ENCODE data around the gene SASH1. TPM values are rescaled to one million over a fixed set of nuclear protein-coding genes. Genes with fewer than 3 reads are reported as not detected.
A peak's percentile ranks its signal among the peaks of the same experiment; 100 is the strongest.

SASH1 gene
- total RNA-seq, 1 experiment from 2014 or later, result 33.2 TPM

DNA sequence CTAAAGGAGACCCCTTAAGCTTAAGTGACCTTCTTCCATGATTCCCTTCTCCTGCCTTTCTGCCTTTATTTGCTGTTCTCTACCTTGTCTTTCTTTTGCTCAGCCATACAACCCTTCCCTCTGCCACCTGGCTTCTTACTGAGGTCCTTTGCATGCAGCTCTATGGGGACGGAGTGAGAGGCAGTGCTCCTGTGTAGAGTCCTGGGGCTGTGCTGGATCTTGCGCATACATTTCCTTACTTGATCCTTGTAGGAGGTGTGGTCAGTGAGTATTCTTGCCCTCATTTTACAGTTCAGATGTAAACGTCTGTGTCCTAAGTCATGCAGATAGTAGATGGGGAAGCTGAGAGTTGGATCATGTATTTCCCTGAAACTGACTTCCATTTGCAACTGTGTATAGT is 5.7 kb downstream of the SASH1 start:
- H3K27ac ChIP-seq (ENCODE audit: insufficient read length, low read depth, low read length), result no peak overlapping the region
- peaks cover 0 to 6% (median 0%) of the 10 kb centered on the region in 3 experiments; a peak in 3 of 7 replicates for H3K36me3 Mint-ChIP-seq (ENCODE audit: insufficient read depth in 1 of 3, low read depth in 3 of 3)
- no peaks in the 10 kb centered on the region for H3K27me3 ChIP-seq (ENCODE audit: insufficient read depth, low read length)
- no peaks in the 10 kb centered on the region for H3K79me1 ChIP-seq (ENCODE audit: insufficient read depth, low read depth, low read length, poor library complexity, severe bottlenecking)
- no peak overlapping the region for H2BK15ac ChIP-seq (ENCODE audit: low read depth, low read length)
- no peaks in the 10 kb centered on the region for H4K20me1 ChIP-seq (ENCODE audit: control insufficient read depth, insufficient read depth, insufficient read length)
- H4K8ac ChIP-seq (replicated peaks; ENCODE audit: insufficient read length, low read depth, low read length), result no peak overlapping the region
- no peak overlapping the region for H3T11ph ChIP-seq (ENCODE audit: low read length)
- H3K9ac ChIP-seq (ENCODE audit: extremely low read depth, insufficient read length, low read length), result no peak overlapping the region
- H2AFZ ChIP-seq (ENCODE audit: low read length), result no peak overlapping the region
- H3K23ac ChIP-seq (ENCODE audit: insufficient read length, low read depth, low read length), result no peak overlapping the region
- peaks cover 19% of the 10 kb centered on the region for H3K4me1 ChIP-seq (ENCODE audit: insufficient read depth, low read length)
- no peak overlapping the region for H2BK5ac ChIP-seq (ENCODE audit: insufficient read length, low read length)
- peaks cover 10% of the 10 kb centered on the region for H3K23me2 ChIP-seq (ENCODE audit: insufficient read length, low read depth, low read length, poor library complexity, severe bottlenecking)
- H3K4ac ChIP-seq (ENCODE audit: low read depth, low read length), result no peak overlapping the region
- peak; percentile 45 for DNase-seq
- WGBS (ENCODE audit: extremely low coverage, insufficient read length, low lambda C conversion rate), result no CpG with 5 or more reads among the region's 3 CpGs
- TF ChIP-seq, protein P1, sequence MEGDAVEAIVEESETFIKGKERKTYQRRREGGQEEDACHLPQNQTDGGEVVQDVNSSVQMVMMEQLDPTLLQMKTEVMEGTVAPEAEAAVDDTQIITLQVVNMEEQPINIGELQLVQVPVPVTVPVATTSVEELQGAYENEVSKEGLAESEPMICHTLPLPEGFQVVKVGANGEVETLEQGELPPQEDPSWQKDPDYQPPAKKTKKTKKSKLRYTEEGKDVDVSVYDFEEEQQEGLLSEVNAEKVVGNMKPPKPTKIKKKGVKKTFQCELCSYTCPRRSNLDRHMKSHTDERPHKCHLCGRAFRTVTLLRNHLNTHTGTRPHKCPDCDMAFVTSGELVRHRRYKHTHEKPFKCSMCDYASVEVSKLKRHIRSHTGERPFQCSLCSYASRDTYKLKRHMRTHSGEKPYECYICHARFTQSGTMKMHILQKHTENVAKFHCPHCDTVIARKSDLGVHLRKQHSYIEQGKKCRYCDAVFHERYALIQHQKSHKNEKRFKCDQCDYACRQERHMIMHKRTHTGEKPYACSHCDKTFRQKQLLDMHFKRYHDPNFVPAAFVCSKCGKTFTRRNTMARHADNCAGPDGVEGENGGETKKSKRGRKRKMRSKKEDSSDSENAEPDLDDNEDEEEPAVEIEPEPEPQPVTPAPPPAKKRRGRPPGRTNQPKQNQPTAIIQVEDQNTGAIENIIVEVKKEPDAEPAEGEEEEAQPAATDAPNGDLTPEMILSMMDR (conservative IDR thresholded peaks at IDR 0.05), result no peak
- no peaks in the 10 kb centered on the region for H3K9me3 ChIP-seq (ENCODE audit: control insufficient read depth, low read depth, low read length)
- peak overlapping the region; percentile 23 for H3K4me2 ChIP-seq (ENCODE audit: insufficient read depth, insufficient read length, low read length)
- no peak overlapping the region for H3K18ac ChIP-seq (ENCODE audit: insufficient read length, low read depth, low read length)
- H2BK120ac ChIP-seq (ENCODE audit: low read depth, low read length, poor library complexity, severe bottlenecking), result no peak overlapping the region
- no peak overlapping the region for H4K91ac ChIP-seq (ENCODE audit: insufficient read length, low read depth, low read length)
- H3K56ac ChIP-seq (ENCODE audit: insufficient read length, low read depth, low read length), result no peak overlapping the region
- no peak overlapping the region for H2AK5ac ChIP-seq (ENCODE audit: insufficient read length, low read length)
- H2BK12ac ChIP-seq (ENCODE audit: insufficient read length, low read depth, low read length), result no peak overlapping the region
- no peaks in the 10 kb centered on the region for H3K27me3 Mint-ChIP-seq (ENCODE audit: low read depth)
- no peak overlapping the region for H2BK20ac ChIP-seq (ENCODE audit: low read depth, low read length, poor library complexity, severe bottlenecking)
- no peak overlapping the region for H4K5ac ChIP-seq (ENCODE audit: insufficient read length, low read depth, low read length)
- peaks cover 68 to 75% of the 10 kb centered on the region in 2 experiments for H3K4me1 Mint-ChIP-seq
- peaks cover 5% of the 10 kb centered on the region; the same call in 1 of the 2 replicates for H3K79me2 ChIP-seq (ENCODE audit: insufficient read depth, low read length)
- H3K14ac ChIP-seq (ENCODE audit: insufficient read depth, low read length), result no peak overlapping the region
- peak overlapping the region; percentile 14 to 39 for H3K4me3 Mint-ChIP-seq
- H3K27ac Mint-ChIP-seq, result peak overlapping the region; percentile 83 to 91 (median 89)
- no peaks in the 10 kb centered on the region for H3K9me3 Mint-ChIP-seq
